Breast epithelium (tissue), 4 donors: ENCODE measurements around the gene MYO1D. TPM values are rescaled to one million over a fixed set of nuclear protein-coding genes. Genes with fewer than 3 reads are reported as not detected.

Experiments
- DNase-seq, 2 donors: peaks; one replicate each; pipeline ENCODE4 v3.0.0-alpha.2; 2019; ENCODE audit warnings: low spot score in 2 of 2
- H3K27ac ChIP-seq, 2 donors: fragments of 200-600 bp; sonication (generic) in 1 of 2; one replicate each; pipeline ENCODE4 v1.5.1; 2016 to 2019; ENCODE audit warnings: mild to moderate bottlenecking in 1 of 2
- H3K27me3 ChIP-seq, 2 donors: fragments of 200-600 bp; sonication (generic) in 1 of 2; one replicate each; pipeline versions ENCODE4 v1.5.1 to v1.6.0; 2017 to 2019; ENCODE audit warnings: control low read depth in 1 of 2, mild to moderate bottlenecking in 1 of 2
- H3K36me3 ChIP-seq: fragments of 200-600 bp; one replicate; pipeline ENCODE4 v1.5.1; 2019
- H3K4me1 ChIP-seq, 2 donors: fragments of 200-600 bp; sonication (generic); one replicate each; pipeline ENCODE4 v1.5.1; 2016 to 2019; ENCODE audit warnings: control low read depth in 1 of 2
- H3K4me3 ChIP-seq, 3 donors: fragments of 200-600 bp; sonication (generic); 1 replicate in 2 of 3; 2 replicates in 1 of 3; pipeline ENCODE4 v1.5.1; 2016 to 2019; ENCODE audit warnings: mild to moderate bottlenecking in 3 of 3, moderate library complexity in 2 of 3
- H3K9me3 ChIP-seq, 2 donors: fragments of 200-600 bp; sonication (generic) in 1 of 2; one replicate each; pipeline ENCODE4 v1.5.1; 2016 to 2019; ENCODE audit warnings: control low read depth in 1 of 2
- CTCF ChIP-seq, 3 donors: fragments of 450-650 bp; IDR thresholded peaks; one replicate each; pipeline ENCODE4 v1.5.1; 2016 to 2017; ENCODE audit warnings: antibody characterized with exemption in 3 of 3, mild to moderate bottlenecking in 3 of 3, moderate library complexity in 3 of 3
- POLR2A ChIP-seq: fragments of 450-650 bp; IDR thresholded peaks from one replicate; pipeline ENCODE4 v1.6.1; 2016; ENCODE audit warnings: antibody characterized with exemption, mild to moderate bottlenecking, moderate library complexity
- POLR2AphosphoS5 ChIP-seq, 3 donors: sonication (generic); formaldehyde crosslinking; IDR thresholded peaks; one replicate each; pipeline ENCODE4 v1.6.1; 2017; ENCODE audit warnings: antibody characterized with exemption in 3 of 3
- intact Hi-C: fragments of 100-400 bp; cut with DNase I; formaldehyde crosslinking; loops from one replicate; pipeline ENCODE4 v1.15.1; 2023; ENCODE audit warnings: low total_unique reads
- total RNA-seq, 3 donors: library from RNA; depleted of rRNA; stranded (reverse); fragments of >200 nt; gene quantifications; one replicate each; pipeline ENCODE4 v1.1.0, GENCODE V29; 2016

Gene MYO1D
- total RNA-seq, 3 donors from 2014 or later = 54.4 to 114 (median 76.7) TPM

- Histone ChIP-seq H3K4me3 (no peak overlapping the region), H3K9me3 (no peaks in the 10 kb centered on the region), H3K36me3 (no peaks in the 10 kb centered on the region), H3K27ac (no peak overlapping the region), H3K27me3 (no peaks in the 10 kb centered on the region), H3K4me1 (no peaks in the 10 kb centered on the region)
- intact Hi-C loops = no loop called here
- TF ChIP-seq CTCF (IDR thresholded peaks at IDR 0.05) (no peak), POLR2A (no peak), POLR2AphosphoS5 (IDR thresholded peaks at IDR 0.05) (no peak)
- DNase-seq = no peak
Observed at GRCh38 chr17:32759476-32759875, 117.4 kb downstream of the MYO1D start.

DNA sequence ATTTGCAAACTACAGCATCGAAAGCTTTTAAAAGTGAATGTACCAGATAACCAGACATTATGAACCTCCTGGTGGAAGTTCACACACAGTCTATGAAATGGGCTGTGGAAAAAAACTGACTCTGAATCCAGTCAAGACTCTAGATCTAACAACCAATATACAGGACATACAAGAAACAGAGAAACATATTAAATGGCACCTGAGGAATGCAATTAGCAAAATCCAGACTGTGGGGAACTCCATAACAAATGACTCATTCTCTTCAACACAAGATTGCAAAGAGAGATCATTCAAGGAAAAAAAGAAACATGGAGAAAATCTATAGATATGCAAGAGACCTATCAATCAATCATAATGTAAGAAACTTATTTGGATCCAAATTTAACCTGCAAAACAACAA is 119.0 kb downstream of the MYO1D start:
- no peak for TF ChIP-seq POLR2A
- TF ChIP-seq POLR2AphosphoS5 (IDR thresholded peaks at IDR 0.05) = no peak
- no peak for TF ChIP-seq CTCF (IDR thresholded peaks at IDR 0.05)
- no peak for DNase-seq
- H3K36me3 ChIP-seq = no peaks in the 10 kb centered on the region
- no peaks in the 10 kb centered on the region for H3K9me3 ChIP-seq
- intact Hi-C loops = no loop called here
- H3K4me1 ChIP-seq = no peaks in the 10 kb centered on the region
- no peak overlapping the region for H3K27ac ChIP-seq
- no peaks in the 10 kb centered on the region for H3K27me3 ChIP-seq
- H3K4me3 ChIP-seq = no peak overlapping the region

DNA sequence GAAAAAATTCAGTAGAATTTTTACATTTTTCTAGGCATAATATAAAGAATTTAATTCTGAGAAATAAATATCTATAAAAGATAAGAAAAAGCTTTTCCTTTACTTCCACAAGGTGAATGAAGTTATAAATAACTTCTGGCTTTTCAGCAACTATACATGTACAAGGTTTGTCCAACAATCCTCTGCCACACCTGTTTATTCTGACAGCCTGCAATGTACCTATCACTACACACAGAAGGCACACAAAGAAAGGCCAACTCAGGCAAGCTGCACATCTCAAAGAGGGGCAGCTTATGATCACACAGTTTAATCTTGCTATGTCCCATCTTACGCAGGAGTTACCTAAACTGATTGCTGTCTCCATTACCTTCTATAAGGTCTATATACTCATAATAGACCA is 120.2 kb downstream of the MYO1D start:
- no peak overlapping the region for H3K27ac ChIP-seq
- no peaks in the 10 kb centered on the region for H3K9me3 ChIP-seq
- H3K4me3 ChIP-seq = no peak overlapping the region
- H3K36me3 ChIP-seq = no peaks in the 10 kb centered on the region
- H3K4me1 ChIP-seq = no peaks in the 10 kb centered on the region
- intact Hi-C loops = no loop called here
- TF ChIP-seq POLR2A = no peak
- no peak for TF ChIP-seq POLR2AphosphoS5 (IDR thresholded peaks at IDR 0.05)
- TF ChIP-seq CTCF (IDR thresholded peaks at IDR 0.05) = no peak
- DNase-seq = no peak
- no peaks in the 10 kb centered on the region for H3K27me3 ChIP-seq

- no peaks in the 10 kb centered on the region for H3K9me3 ChIP-seq
- no peaks in the 10 kb centered on the region for H3K27me3 ChIP-seq
- no peaks in the 10 kb centered on the region for H3K4me1 ChIP-seq
- TF ChIP-seq POLR2A = no peak
- TF ChIP-seq CTCF (IDR thresholded peaks at IDR 0.05) = peak in 2 of 3 donors; percentile 29 to 38
- H3K4me3 ChIP-seq = no peak overlapping the region
- no peaks in the 10 kb centered on the region for H3K36me3 ChIP-seq
- no peak overlapping the region for H3K27ac ChIP-seq
- no peak for DNase-seq
- intact Hi-C loops = no loop called here
Observed at GRCh38 chr17:32755045-32755805, 121.7 kb downstream of the MYO1D start.

GRCh38 chr17:32752934-32753333 is 124.0 kb downstream of the MYO1D start:
- H3K4me1 ChIP-seq = no peaks in the 10 kb centered on the region
- H3K36me3 ChIP-seq = no peaks in the 10 kb centered on the region
- H3K4me3 ChIP-seq = no peak overlapping the region
- TF ChIP-seq POLR2A = no peak
- no peak for TF ChIP-seq CTCF (IDR thresholded peaks at IDR 0.05)
- no peak for TF ChIP-seq POLR2AphosphoS5 (IDR thresholded peaks at IDR 0.05)
- no peak for DNase-seq
- H3K27me3 ChIP-seq = no peaks in the 10 kb centered on the region
- intact Hi-C loops = no loop called here
- no peaks in the 10 kb centered on the region for H3K9me3 ChIP-seq
- H3K27ac ChIP-seq = no peak overlapping the region
